Islet precursor cell (in vitro differentiated cells): Measurements from ENCODE around the gene NDUFB7.

ENCODE experiments used
- DNase-seq: peaks from one replicate; pipeline ENCODE4 v3.0.0-alpha.2; 2018

Gene NDUFB7

GRCh38 chr19:14519860-14520407 is 51.9 kb downstream of the NDUFB7 start:
- peak; percentile 95 for DNase-seq

- DNase-seq = no peak
Observed at GRCh38 chr19:14519245-14519859, 52.5 kb downstream of the NDUFB7 start.

GRCh38 chr19:14517840-14518505 is 53.9 kb downstream of the NDUFB7 start, which contains the start of gene DNAJB1:
DNAJB1 (minus strand) TSS chr19:14518397; CDS start chr19:14518349, 48 bp downstream.
- DNase-seq = peak; percentile 78

- DNase-seq = no peak
Observed at GRCh38 chr19:14517446-14517839, 54.4 kb downstream of the NDUFB7 start.

GRCh38 chr19:14516746-14517438 is 55.0 kb downstream of the NDUFB7 start:
- DNase-seq = no peak
